Kidney capillary endothelial cell (primary cell): ENCODE results near the gene STK17A.
"Not testable (repeated sequence)": the region's sequence is repeated elsewhere in the genome, so short reads cannot be mapped to it uniquely, and the experiment has no call there.

Experiments
- DNase-seq: peaks from one replicate; pipeline ENCODE4 v3.0.0-alpha.2; 2018; ENCODE audit warnings: low spot score

STK17A gene

GRCh38 chr7:43660141-43660540, 77.2 kb downstream of the STK17A start:
- no peak for DNase-seq

- DNase-seq: no peak
Observed at GRCh38 chr7:43664681-43665080, 81.8 kb downstream of the STK17A start.

GRCh38 chr7:43666938-43667337, 84.0 kb downstream of the STK17A start:
- DNase-seq: no peak

- no peak for DNase-seq
Observed at GRCh38 chr7:43668035-43668434, 85.1 kb downstream of the STK17A start.

- no peak for DNase-seq
Observed at GRCh38 chr7:43669286-43670081, 86.6 kb downstream of the STK17A start.

GRCh38 chr7:43671521-43671920, 88.6 kb downstream of the STK17A start:
- DNase-seq: no peak

GRCh38 chr7:43673243-43673976, 90.5 kb downstream of the STK17A start:
- not testable (repeated sequence) for DNase-seq

GRCh38 chr7:43674559-43675436, 91.9 kb downstream of the STK17A start:
- DNase-seq: peak; percentile 83
